ENCODE data around the gene KIF3A.
"Not testable (repeated sequence)": the region's sequence is repeated elsewhere in the genome, so short reads cannot be mapped to it uniquely, and the experiment has no call there.

Gene KIF3A

GRCh38 chr5:132714456-132715307 is 22.7 kb downstream of the KIF3A start:
- DNase-seq, result no peak

GRCh38 chr5:132708645-132709044 is 28.7 kb downstream of the KIF3A start:
- DNase-seq, result no peak

GRCh38 chr5:132704875-132705274 is 32.5 kb downstream of the KIF3A start:
- DNase-seq, result no peak

- no peak for DNase-seq
Measured at GRCh38 chr5:132695956-132696355, 41.4 kb downstream of the KIF3A start.

GRCh38 chr5:132692632-132692967 is 44.7 kb downstream of the KIF3A start:
- no peak for DNase-seq

GRCh38 chr5:132691755-132692631 is 45.4 kb downstream of the KIF3A start:
- DNase-seq, result not testable (repeated sequence)

- no peak for DNase-seq
Measured at GRCh38 chr5:132690156-132690555, 47.2 kb downstream of the KIF3A start.

GRCh38 chr5:132689513-132689912 is 47.8 kb downstream of the KIF3A start:
- no peak for DNase-seq

- no peak for DNase-seq
Measured at GRCh38 chr5:132688536-132689339, 48.6 kb downstream of the KIF3A start.

GRCh38 chr5:132687995-132688394 is 49.4 kb downstream of the KIF3A start:
- DNase-seq, result no peak

- DNase-seq, result no peak
Measured at GRCh38 chr5:132686193-132686592, 51.2 kb downstream of the KIF3A start.

- no peak for DNase-seq
Measured at GRCh38 chr5:132684922-132685720, 52.2 kb downstream of the KIF3A start.

- DNase-seq, result no peak
Measured at GRCh38 chr5:132684491-132684890, 52.9 kb downstream of the KIF3A start.

GRCh38 chr5:132681983-132682382 is 55.4 kb downstream of the KIF3A start:
- DNase-seq, result no peak

GRCh38 chr5:132681476-132681831 is 55.9 kb downstream of the KIF3A start:
- DNase-seq, result no peak

GRCh38 chr5:132680780-132681475 is 56.4 kb downstream of the KIF3A start:
- no peak for DNase-seq

- DNase-seq, result no peak
Measured at GRCh38 chr5:132679717-132680380, 57.5 kb downstream of the KIF3A start.

- DNase-seq, result no peak
Measured at GRCh38 chr5:132679166-132679565, 58.2 kb downstream of the KIF3A start.

GRCh38 chr5:132678735-132679134 is 58.6 kb downstream of the KIF3A start:
- no peak for DNase-seq

- no peak for DNase-seq
Measured at GRCh38 chr5:132677682-132678400, 59.5 kb downstream of the KIF3A start.

GRCh38 chr5:132677191-132677590 is 60.2 kb downstream of the KIF3A start:
- DNase-seq, result no peak
